GM18519 (cell line): Measurements from ENCODE around the gene TNXB.
"Not testable (repeated sequence)": the region's sequence is repeated elsewhere in the genome, so short reads cannot be mapped to it uniquely, and the experiment has no call there.

Experiments
- ATAC-seq: cut with Tn5 transposase; IDR thresholded peaks from one replicate; pipeline ENCODE4 v1.9.1; 2021; ENCODE audit warnings: mild to moderate bottlenecking, moderate library complexity; ENCODE audit not compliant: unreplicated experiment, low FRiP score

The TNXB gene

GRCh38 chr6:32008616-32009015 is 100.5 kb downstream of the TNXB start:
- ATAC-seq, result not testable (repeated sequence)

- ATAC-seq, result not testable (repeated sequence)
These were observed 101.1 kb downstream of the TNXB start for GRCh38 chr6:32008037-32008436.

DNA sequence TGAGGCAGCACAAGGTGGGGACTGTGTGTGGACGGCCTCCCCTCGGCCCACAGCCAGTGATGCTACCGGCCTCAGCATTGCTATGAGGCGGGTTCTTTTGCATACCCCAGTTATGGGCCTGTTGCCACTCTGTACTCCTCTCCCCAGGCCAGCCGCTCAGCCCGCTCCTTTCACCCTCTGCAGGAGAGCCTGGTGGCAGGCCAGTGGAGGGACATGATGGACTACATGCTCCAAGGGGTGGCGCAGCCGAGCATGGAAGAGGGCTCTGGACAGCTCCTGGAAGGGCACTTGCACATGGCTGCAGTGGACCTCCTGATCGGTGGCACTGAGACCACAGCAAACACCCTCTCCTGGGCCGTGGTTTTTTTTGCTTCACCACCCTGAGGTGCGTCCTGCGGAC is 102.1 kb downstream of the TNXB start:
- not testable (repeated sequence) for ATAC-seq

- ATAC-seq, result not testable (repeated sequence)
These were observed 103.1 kb downstream of the TNXB start for GRCh38 chr6:32005991-32006529.

DNA sequence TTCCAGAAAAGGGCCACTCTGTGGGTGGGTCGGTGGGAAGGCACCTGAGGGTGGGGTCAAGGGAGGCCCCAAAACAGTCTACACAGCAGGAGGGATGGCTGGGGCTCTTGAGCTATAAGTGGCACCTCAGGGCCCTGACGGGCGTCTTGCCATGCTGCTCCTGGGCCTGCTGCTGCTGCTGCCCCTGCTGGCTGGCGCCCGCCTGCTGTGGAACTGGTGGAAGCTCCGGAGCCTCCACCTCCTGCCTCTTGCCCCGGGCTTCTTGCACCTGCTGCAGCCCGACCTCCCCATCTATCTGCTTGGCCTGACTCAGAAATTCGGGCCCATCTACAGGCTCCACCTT is 103.6 kb downstream of the TNXB start:
- ATAC-seq, result not testable (repeated sequence)

DNA sequence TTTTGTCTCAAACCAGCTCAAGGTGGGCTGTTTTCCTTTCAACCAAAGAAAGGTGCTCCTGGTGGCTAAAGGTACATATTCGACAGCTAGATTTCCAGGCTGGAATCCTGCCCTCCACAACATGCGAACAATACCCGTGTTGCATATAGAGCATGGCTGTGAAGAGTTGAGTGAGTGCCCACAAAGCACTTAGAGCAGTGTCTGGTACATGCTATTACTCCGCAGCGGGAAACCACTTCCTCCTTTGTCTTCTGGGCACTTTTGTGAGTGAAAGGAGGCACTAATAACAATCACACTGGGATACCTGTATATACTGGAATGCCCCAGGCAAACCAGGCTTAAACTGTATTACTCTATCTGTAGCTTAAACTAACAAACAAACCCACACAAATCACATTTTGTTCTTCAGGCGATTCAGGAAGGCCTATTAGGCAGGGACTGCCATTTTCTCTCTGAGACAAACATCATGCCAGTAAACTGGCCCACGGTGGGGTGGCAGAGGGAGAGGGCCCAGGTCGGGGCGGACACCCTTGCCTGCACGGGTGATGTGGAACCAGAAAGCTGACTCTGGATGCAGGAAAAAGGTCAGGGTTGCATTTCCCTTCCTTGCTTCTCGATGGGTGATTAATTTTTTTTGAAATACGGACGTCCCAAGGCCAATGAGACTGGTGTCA is 104.1 kb downstream of the TNXB start:
- ATAC-seq, result not testable (repeated sequence)

DNA sequence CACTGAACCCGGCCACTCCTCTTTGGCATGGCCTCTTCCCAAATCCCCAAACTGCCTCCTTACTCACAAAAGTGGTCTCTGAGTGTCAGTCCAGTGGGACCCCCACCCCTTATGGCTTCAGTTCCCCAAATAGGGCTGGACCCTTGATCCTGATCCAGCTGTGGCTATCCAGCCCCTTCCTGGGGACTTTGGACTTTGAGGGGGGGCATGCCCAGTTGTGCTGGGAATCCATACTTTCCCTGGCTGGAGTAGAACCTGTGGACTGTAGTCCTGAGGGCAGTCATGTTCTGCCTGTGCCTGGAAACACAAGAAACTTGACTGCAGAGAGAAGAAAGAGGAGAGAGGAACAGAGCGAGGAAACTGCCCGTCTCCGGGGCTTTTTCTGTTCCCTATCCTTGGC is 104.7 kb downstream of the TNXB start:
- ATAC-seq, result not testable (repeated sequence)

- ATAC-seq, result not testable (repeated sequence)
These were observed 105.8 kb downstream of the TNXB start for GRCh38 chr6:32003301-32003700.

- not testable (repeated sequence) for ATAC-seq
These were observed 106.4 kb downstream of the TNXB start for GRCh38 chr6:32002546-32003268.

DNA sequence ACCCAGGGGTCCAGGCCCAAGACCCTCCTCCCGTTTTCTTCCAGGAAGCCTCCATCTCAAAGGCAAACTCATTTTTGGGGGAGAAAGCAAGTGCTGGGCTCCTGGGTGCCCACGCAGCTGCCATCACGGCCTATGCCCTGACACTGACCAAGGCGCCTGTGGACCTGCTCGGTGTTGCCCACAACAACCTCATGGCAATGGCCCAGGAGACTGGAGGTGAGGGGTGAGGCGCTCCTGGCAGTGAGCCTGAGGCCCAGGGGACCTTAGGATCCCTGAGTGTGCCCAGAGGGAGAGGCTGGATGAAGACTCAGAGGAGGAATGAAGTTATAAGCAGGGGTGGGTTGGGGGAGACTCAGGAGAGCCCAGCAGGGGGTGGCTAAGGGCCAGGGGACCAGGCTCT is 112.8 kb downstream of the TNXB start:
- ATAC-seq, result not testable (repeated sequence)

GRCh38 chr6:31994421-31994820 is 114.7 kb downstream of the TNXB start:
- not testable (repeated sequence) for ATAC-seq
